ENCODE data around the gene TPST1. TPM values are rescaled to one million over a fixed set of nuclear protein-coding genes. Genes with fewer than 3 reads are reported as not detected.

Gene TPST1
- total RNA-seq, 4 donors from 2014 or later = 21.0 to 97.0 (median 34.8) TPM

DNA sequence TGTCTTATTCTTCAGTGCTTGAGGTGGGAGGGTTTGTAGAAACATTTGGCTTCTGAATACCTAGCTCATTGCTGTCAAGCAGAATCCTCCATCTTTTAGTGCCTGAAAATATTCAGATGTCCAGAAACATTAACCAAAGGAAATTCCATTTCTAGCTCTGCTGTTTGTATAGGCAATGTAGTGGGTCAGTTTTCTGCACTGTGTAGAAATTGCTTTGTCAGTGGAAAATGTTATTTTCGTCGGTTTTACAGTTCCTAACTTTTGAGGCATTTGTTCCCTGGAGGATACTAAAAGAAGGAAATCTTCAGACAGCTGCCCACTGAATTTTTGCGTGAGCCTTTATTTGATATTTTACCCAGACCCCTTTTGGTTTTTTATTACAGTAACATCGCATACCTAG, 143.4 kb downstream of the TPST1 start:
- no peak for DNase-seq
- peak overlapping the region in 1 of 2 donors; percentile 56 for H3K27ac ChIP-seq
- no peaks in the 10 kb centered on the region for H3K27me3 ChIP-seq
- no peak overlapping the region for H3K4me3 ChIP-seq
- no peaks in the 10 kb centered on the region for H3K36me3 ChIP-seq
- intact Hi-C loops (cut with DNase I; ENCODE audit: low total_unique reads) = no loop called here
- no peaks in the 10 kb centered on the region for H3K9me3 ChIP-seq
- TF ChIP-seq, protein P1, sequence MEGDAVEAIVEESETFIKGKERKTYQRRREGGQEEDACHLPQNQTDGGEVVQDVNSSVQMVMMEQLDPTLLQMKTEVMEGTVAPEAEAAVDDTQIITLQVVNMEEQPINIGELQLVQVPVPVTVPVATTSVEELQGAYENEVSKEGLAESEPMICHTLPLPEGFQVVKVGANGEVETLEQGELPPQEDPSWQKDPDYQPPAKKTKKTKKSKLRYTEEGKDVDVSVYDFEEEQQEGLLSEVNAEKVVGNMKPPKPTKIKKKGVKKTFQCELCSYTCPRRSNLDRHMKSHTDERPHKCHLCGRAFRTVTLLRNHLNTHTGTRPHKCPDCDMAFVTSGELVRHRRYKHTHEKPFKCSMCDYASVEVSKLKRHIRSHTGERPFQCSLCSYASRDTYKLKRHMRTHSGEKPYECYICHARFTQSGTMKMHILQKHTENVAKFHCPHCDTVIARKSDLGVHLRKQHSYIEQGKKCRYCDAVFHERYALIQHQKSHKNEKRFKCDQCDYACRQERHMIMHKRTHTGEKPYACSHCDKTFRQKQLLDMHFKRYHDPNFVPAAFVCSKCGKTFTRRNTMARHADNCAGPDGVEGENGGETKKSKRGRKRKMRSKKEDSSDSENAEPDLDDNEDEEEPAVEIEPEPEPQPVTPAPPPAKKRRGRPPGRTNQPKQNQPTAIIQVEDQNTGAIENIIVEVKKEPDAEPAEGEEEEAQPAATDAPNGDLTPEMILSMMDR (IDR thresholded peaks at IDR 0.05) = no peak
- peaks cover 0 to 7% of the 10 kb centered on the region in 2 donors for H3K4me1 ChIP-seq

DNA sequence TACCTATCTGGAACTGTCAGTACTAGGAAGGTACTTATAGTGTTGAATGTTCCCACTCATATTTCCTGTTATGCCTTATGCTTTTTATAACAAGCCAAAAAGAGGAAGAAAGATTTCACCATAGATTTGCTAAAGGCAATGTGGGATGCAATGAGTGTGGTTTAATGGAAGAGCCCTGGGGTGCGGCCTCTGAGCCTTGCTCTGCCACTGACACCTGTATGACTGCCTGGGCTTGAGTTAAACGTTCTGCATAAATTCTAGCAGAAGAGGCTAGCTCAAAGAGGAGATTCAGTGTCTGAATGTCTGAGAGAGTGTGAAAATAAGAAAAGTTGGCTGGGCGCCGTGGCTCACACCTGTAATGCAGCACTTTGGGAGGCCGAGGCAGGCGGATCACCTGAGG, 143.8 kb downstream of the TPST1 start:
- Histone ChIP-seq H3K36me3 (no peaks in the 10 kb centered on the region), H3K27ac (peak overlapping the region in 1 of 2 donors; percentile 56), H3K4me3 (no peak overlapping the region), H3K9me3 (no peaks in the 10 kb centered on the region), H3K27me3 (no peaks in the 10 kb centered on the region), H3K4me1 (peaks cover 0 to 7% of the 10 kb centered on the region in 2 donors)
- intact Hi-C loops (cut with DNase I; ENCODE audit: low total_unique reads) = no loop called here
- no peak for TF ChIP-seq POLR2A (IDR thresholded peaks at IDR 0.05)
- TF ChIP-seq, protein P1 (IDR thresholded peaks at IDR 0.05) = no peak
- no peak for DNase-seq

DNA sequence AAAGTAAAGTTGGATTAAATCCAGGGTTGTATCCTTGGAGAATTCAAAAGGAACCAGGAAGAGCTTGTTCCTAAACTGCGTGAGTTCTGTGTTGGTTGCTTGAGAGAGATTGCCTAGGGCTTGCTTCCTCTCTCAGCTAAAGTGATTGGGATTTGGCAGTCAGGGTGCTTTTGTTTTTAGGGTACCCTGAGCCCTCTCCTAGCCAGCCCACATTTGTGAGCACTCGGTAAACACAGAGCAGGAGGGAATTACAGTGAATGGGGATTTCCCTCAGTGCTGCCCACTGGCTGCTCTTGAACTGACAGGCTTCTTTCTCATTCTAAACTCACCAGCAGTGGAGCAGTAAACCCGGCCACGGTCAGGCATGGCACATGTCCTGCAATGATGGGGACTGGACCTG, 146.9 kb downstream of the TPST1 start:
- no peak for DNase-seq
- Histone ChIP-seq H3K27ac (no peak overlapping the region), H3K36me3 (no peaks in the 10 kb centered on the region), H3K27me3 (no peaks in the 10 kb centered on the region), H3K4me1 (peaks cover 0 to 7% of the 10 kb centered on the region in 2 donors), H3K4me3 (no peak overlapping the region), H3K9me3 (no peaks in the 10 kb centered on the region)
- TF ChIP-seq, protein P1 (IDR thresholded peaks at IDR 0.05) = no peak
- TF ChIP-seq POLR2A (IDR thresholded peaks at IDR 0.05) = no peak
- intact Hi-C loops (cut with DNase I; ENCODE audit: low total_unique reads) = no loop called here

DNA sequence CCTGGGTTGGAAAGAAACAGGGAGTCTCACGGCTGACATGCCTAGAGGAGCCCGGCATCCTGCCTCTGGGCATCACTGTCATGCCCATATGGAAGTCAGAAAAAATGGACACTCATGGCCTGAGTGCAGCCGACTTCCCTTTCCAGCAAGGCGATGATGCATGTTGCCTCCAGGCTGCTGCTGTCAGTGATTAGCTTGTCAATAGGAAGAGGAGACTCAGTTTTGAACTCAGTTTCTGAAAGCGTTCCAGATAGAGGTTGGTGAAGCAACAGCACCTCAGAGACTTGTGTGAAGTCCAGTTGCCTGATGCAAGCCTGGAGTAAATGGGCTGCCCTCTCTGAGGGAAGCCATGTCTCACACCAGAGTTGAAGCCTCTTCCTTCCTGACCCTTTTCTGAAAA, 148.4 kb downstream of the TPST1 start:
- Histone ChIP-seq H3K36me3 (no peaks in the 10 kb centered on the region), H3K4me1 (peaks cover 0 to 5% of the 10 kb centered on the region in 2 donors), H3K9me3 (no peaks in the 10 kb centered on the region), H3K27ac (no peak overlapping the region), H3K4me3 (no peak overlapping the region), H3K27me3 (no peaks in the 10 kb centered on the region)
- no peak for DNase-seq
- TF ChIP-seq, protein P1 (IDR thresholded peaks at IDR 0.05) = no peak
- TF ChIP-seq POLR2A (IDR thresholded peaks at IDR 0.05) = no peak
- intact Hi-C loops (cut with DNase I; ENCODE audit: low total_unique reads) = no loop called here

DNA sequence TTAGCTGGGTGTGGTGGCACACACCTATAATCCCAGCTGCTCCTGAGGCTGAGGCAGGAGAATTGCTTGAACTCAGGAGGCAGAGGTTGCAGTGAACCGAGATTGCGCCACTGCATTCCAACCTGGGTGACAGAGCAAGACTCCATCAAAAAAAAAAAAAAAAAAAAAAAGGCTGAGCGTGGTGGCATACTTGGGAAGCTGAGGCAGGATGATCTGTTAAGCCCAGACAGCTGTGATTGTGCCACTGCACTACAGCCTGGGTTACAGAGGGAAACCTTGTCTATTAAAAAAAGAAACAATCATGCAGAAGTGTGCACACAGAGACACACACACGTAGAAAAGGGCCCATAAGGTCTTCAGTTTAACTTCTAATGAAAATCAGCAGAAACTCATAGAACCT, 150.6 kb downstream of the TPST1 start:
- no peak overlapping the region for H3K27ac ChIP-seq
- no peak for TF ChIP-seq POLR2A (IDR thresholded peaks at IDR 0.05)
- TF ChIP-seq, protein P1 (IDR thresholded peaks at IDR 0.05) = no peak
- intact Hi-C loops (cut with DNase I; ENCODE audit: low total_unique reads) = no loop called here
- H3K4me3 ChIP-seq = no peak overlapping the region
- DNase-seq = no peak
- H3K9me3 ChIP-seq = no peaks in the 10 kb centered on the region
- H3K36me3 ChIP-seq = no peaks in the 10 kb centered on the region
- peaks cover 0 to 5% of the 10 kb centered on the region in 2 donors for H3K4me1 ChIP-seq
- no peaks in the 10 kb centered on the region for H3K27me3 ChIP-seq
